ENCODE data around the gene EZR. TPM values are rescaled to one million over a fixed set of nuclear protein-coding genes. Genes with fewer than 3 reads are reported as not detected.

The EZR gene
- total and polyA plus RNA-seq, 2 of the 13 experiments (the other 11 are each of a cell fraction or from before 2014, with no cell fraction given), result 34.7 to 60.3 TPM

- H3K4me1 ChIP-seq (ENCODE audit: insufficient read depth, low read length), result peaks cover 28% of the 10 kb centered on the region
Measured at GRCh38 chr6:158751224-158751623, 67.9 kb downstream of the EZR start.

GRCh38 chr6:158744986-158745430 is 74.2 kb downstream of the EZR start:
- no peak overlapping the region for H3K27ac ChIP-seq (ENCODE audit: extremely low read length, insufficient read depth, low read length)
- no peak overlapping the region for H2AFZ ChIP-seq (ENCODE audit: low read length)
- H3K9me3 ChIP-seq (ENCODE audit: low read length), result no peaks in the 10 kb centered on the region
- FAIRE-seq (no peak), ATAC-seq (no peak), DNase-seq (ENCODE audit: low spot score) (no peak)
- no peaks in the 10 kb centered on the region for H4K20me1 ChIP-seq (ENCODE audit: insufficient read depth, low read length)
- ChIA-PET CTCF (ENCODE audit: low intra/inter-chr PET ratio, low total read pairs) (no interaction called here), POLR2A (no interaction called here)
- H3K4me2 ChIP-seq (ENCODE audit: low read depth, low read length), result no peak overlapping the region
- intact Hi-C loops (cut with micrococcal nuclease; ENCODE audit: unreplicated experiment), result no loop called here
- no TSS peak for BruUV-seq (replicated peaks)
- no peak overlapping the region for H3K4me3 ChIP-seq (replicated peaks in 1 of 3; ENCODE audit: insufficient read depth in 1 of 3, low read depth in 2 of 3, low read length in 3 of 3)
- 71% methylated on average over 5 of the region's 5 CpGs for WGBS (ENCODE audit: low lambda C conversion rate)
- no peaks in the 10 kb centered on the region for H3K36me3 ChIP-seq (replicated peaks in 1 of 2; ENCODE audit: control insufficient read depth in 1 of 2, insufficient read depth in 2 of 2, low read length in 2 of 2)
- H3K27me3 ChIP-seq (ENCODE audit: control insufficient read depth in 1 of 2, insufficient read depth in 2 of 2, low read length in 2 of 2), result peaks cover 0 to 5% of the 10 kb centered on the region in 2 experiments; a peak in 2 of 5 replicates
- in situ Hi-C loops (cut with HindIII; ENCODE audit: extremely low pct_ligation_motif_present, low pct_unique_long_range_greater_than_20kb), result no loop called here
- no peaks in the 10 kb centered on the region for H3K79me2 ChIP-seq (ENCODE audit: insufficient read depth, low read length)
- TF ChIP-seq, protein P1, sequence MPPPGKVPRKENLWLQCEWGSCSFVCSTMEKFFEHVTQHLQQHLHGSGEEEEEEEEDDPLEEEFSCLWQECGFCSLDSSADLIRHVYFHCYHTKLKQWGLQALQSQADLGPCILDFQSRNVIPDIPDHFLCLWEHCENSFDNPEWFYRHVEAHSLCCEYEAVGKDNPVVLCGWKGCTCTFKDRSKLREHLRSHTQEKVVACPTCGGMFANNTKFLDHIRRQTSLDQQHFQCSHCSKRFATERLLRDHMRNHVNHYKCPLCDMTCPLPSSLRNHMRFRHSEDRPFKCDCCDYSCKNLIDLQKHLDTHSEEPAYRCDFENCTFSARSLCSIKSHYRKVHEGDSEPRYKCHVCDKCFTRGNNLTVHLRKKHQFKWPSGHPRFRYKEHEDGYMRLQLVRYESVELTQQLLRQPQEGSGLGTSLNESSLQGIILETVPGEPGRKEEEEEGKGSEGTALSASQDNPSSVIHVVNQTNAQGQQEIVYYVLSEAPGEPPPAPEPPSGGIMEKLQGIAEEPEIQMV (CRISPR knock-in tag; IDR thresholded peaks at IDR 0.05; ENCODE audit: low read depth), result no peak
- no peaks in the 10 kb centered on the region for H3K4me1 ChIP-seq (ENCODE audit: insufficient read depth, low read length)
- H3K9ac ChIP-seq (ENCODE audit: insufficient read depth, low read depth, low read length), result no peak overlapping the region

More at GRCh38 chr6:158751224-158751623, 67.9 kb downstream of the EZR start:
- intact Hi-C loops (cut with micrococcal nuclease; ENCODE audit: unreplicated experiment) (no loop called here), in situ Hi-C loops (cut with HindIII; ENCODE audit: extremely low pct_ligation_motif_present, low pct_unique_long_range_greater_than_20kb) (no loop called here)
- 40% methylated on average over 7 of the region's 9 CpGs for WGBS (ENCODE audit: low lambda C conversion rate)
- Histone ChIP-seq H3K27me3 (ENCODE audit: control insufficient read depth in 1 of 2, insufficient read depth in 2 of 2, low read length in 2 of 2) (peaks cover 0 to 33% of the 10 kb centered on the region in 2 experiments; a peak in 4 of 5 replicates), H3K9ac (ENCODE audit: insufficient read depth, low read depth, low read length) (no peak overlapping the region), H3K79me2 (ENCODE audit: insufficient read depth, low read length) (no peaks in the 10 kb centered on the region), H3K36me3 (replicated peaks in 1 of 2; ENCODE audit: control insufficient read depth in 1 of 2, insufficient read depth in 2 of 2, low read length in 2 of 2) (no peaks in the 10 kb centered on the region), H3K4me2 (ENCODE audit: low read depth, low read length) (no peak overlapping the region), H2AFZ (ENCODE audit: low read length) (no peak overlapping the region), H4K20me1 (ENCODE audit: insufficient read depth, low read length) (no peaks in the 10 kb centered on the region), H3K4me3 (replicated peaks in 1 of 3; ENCODE audit: insufficient read depth in 1 of 3, low read depth in 2 of 3, low read length in 3 of 3) (no peak overlapping the region), H3K9me3 (ENCODE audit: low read length) (no peaks in the 10 kb centered on the region), H3K27ac (ENCODE audit: extremely low read length, insufficient read depth, low read length) (no peak overlapping the region)
- CTCF ChIA-PET (ENCODE audit: low intra/inter-chr PET ratio, low total read pairs), result no interaction called here
- FAIRE-seq (no peak), ATAC-seq (peak; percentile 35), DNase-seq (ENCODE audit: low spot score) (no peak)
- no TSS peak for BruUV-seq (replicated peaks)
- POLR2A ChIA-PET, result no interaction called here
- 0 out of 2 replicates have a peak, but pooled peaks have one; percentile 0 for TF ChIP-seq SALL1 (CRISPR knock-in tag; IDR thresholded peaks at IDR 0.05)
- no peak for TF ChIP-seq MEIS2 (CRISPR knock-in tag; IDR thresholded peaks at IDR 0.05)
